ENCODE data around the gene ARHGEF3.

ARHGEF3 gene

GRCh38 chr3:56822501-56822900 lies 20.8 kb upstream of the ARHGEF3 start:
- DNase-seq (ENCODE audit: low read depth): no peak
- no peak for TF ChIP-seq CTCF (conservative IDR thresholded peaks at IDR 0.05; ENCODE audit: control insufficient read depth, insufficient read depth, low read depth, low read length)
- no peak overlapping the region for H3K4me3 ChIP-seq (ENCODE audit: control insufficient read depth, low read depth, low read length)

GRCh38 chr3:56819016-56819809 lies 17.5 kb upstream of the ARHGEF3 start:
- no peak overlapping the region for H3K4me3 ChIP-seq (ENCODE audit: control insufficient read depth, low read depth, low read length)
- no peak for TF ChIP-seq CTCF (conservative IDR thresholded peaks at IDR 0.05; ENCODE audit: control insufficient read depth, insufficient read depth, low read depth, low read length)
- no peak for DNase-seq (ENCODE audit: low read depth)

GRCh38 chr3:56818156-56818985 lies 16.6 kb upstream of the ARHGEF3 start:
- TF ChIP-seq CTCF (conservative IDR thresholded peaks at IDR 0.05; ENCODE audit: control insufficient read depth, insufficient read depth, low read depth, low read length): no peak
- no peak for DNase-seq (ENCODE audit: low read depth)

GRCh38 chr3:56817646-56818045 lies 15.9 kb upstream of the ARHGEF3 start:
- no peak for DNase-seq (ENCODE audit: low read depth)
- no peak overlapping the region for H3K4me3 ChIP-seq (ENCODE audit: control insufficient read depth, low read depth, low read length)
- TF ChIP-seq CTCF (conservative IDR thresholded peaks at IDR 0.05; ENCODE audit: control insufficient read depth, insufficient read depth, low read depth, low read length): no peak

More at GRCh38 chr3:56818156-56818985, 16.6 kb upstream of the ARHGEF3 start:
- no peak overlapping the region for H3K4me3 ChIP-seq (ENCODE audit: control insufficient read depth, low read depth, low read length)

- no peak overlapping the region for H3K4me3 ChIP-seq (ENCODE audit: control insufficient read depth, low read depth, low read length)
- DNase-seq (ENCODE audit: low read depth): no peak
- no peak for TF ChIP-seq CTCF (conservative IDR thresholded peaks at IDR 0.05; ENCODE audit: control insufficient read depth, insufficient read depth, low read depth, low read length)
Observed at GRCh38 chr3:56816061-56816460, 14.3 kb upstream of the ARHGEF3 start.

- H3K4me3 ChIP-seq (ENCODE audit: control insufficient read depth, low read depth, low read length): no peak overlapping the region
- no peak for DNase-seq (ENCODE audit: low read depth)
- no peak for TF ChIP-seq CTCF (conservative IDR thresholded peaks at IDR 0.05; ENCODE audit: control insufficient read depth, insufficient read depth, low read depth, low read length)
Observed at GRCh38 chr3:56815589-56815988, 13.8 kb upstream of the ARHGEF3 start.
